PC-3 (cell line): ENCODE results near the gene GALNT13. TPM values are rescaled to one million over a fixed set of nuclear protein-coding genes. Genes with fewer than 3 reads are reported as not detected.

ENCODE experiments used
- ATAC-seq: fragments of 200-7000 bp; cut with Tn5 transposase; 2 replicates; pipeline ENCODE4 v1.9.1; 2020; ENCODE audit warnings: mild to moderate bottlenecking, moderate library complexity
- BruUV-seq: library from RNA; stranded (reverse); fragments of 400-500 nt; replicated peaks from 2 replicates; lab custom pipeline; 2021; lab: Mats Ljungman, UMichigan
- CTCF ChIA-PET: fragments of 300-600 bp; sonication (Branson Sonifier 250); formaldehyde crosslinking; loops from one replicate; lab custom pipeline; 2022; ENCODE audit warnings: antibody characterized with exemption; lab: Charles Lee
- POLR2A ChIA-PET: fragments of 300-600 bp; sonication (Branson Sonifier 250); formaldehyde crosslinking; loops from one replicate; lab custom pipeline; 2022; ENCODE audit warnings: antibody characterized with exemption; ENCODE audit not compliant: unreplicated experiment; lab: Charles Lee
- DNase-seq: peaks from one replicate; pipeline ENCODE4 v3.0.0-alpha.2; 2015
- H2AFZ ChIP-seq: fragments of 300-600 bp; sonication (generic); 2 replicates; pipeline ENCODE4 v1.6.0; 2016; ENCODE audit warnings: antibody characterized with exemption, low read length
- H3F3A ChIP-seq: fragments of 300-600 bp; sonication (generic); one replicate; pipeline ENCODE4 v1.6.0; 2017; ENCODE audit warnings: antibody characterized with exemption, low read length, control low read depth, mild to moderate bottlenecking; ENCODE audit not compliant: unreplicated experiment
- H3K27ac ChIP-seq: fragments of 300-600 bp; sonication (generic); 2 replicates; pipeline ENCODE4 v1.5.1; 2016; ENCODE audit warnings: mild to moderate bottlenecking, low read length
- H3K27me3 ChIP-seq: fragments of 300-600 bp; sonication (generic); 2 replicates; pipeline ENCODE4 v1.6.1; 2016; ENCODE audit warnings: low read length, mixed read lengths
- H3K36me3 ChIP-seq: fragments of 300-600 bp; sonication (generic); 2 replicates; pipeline ENCODE4 v1.6.1; 2016; ENCODE audit warnings: low read depth, mixed run types, low read length, mixed read lengths
- H3K4me1 ChIP-seq: fragments of 300-600 bp; sonication (generic); 2 replicates; pipeline ENCODE4 v1.5.1; 2016; ENCODE audit warnings: low read length; ENCODE audit not compliant: insufficient read depth
- H3K4me2 ChIP-seq: fragments of 300-600 bp; sonication (generic); 2 replicates; pipeline ENCODE4 v1.6.0; 2016; ENCODE audit warnings: low read length
- H3K4me3 ChIP-seq: fragments of 300-600 bp; sonication (generic); 2 replicates; pipeline ENCODE4 v1.5.1; 2016; ENCODE audit warnings: mild to moderate bottlenecking, low read length, mixed read lengths
- H3K79me2 ChIP-seq: fragments of 300-600 bp; sonication (generic); 2 replicates; pipeline ENCODE4 v1.6.1; 2017; ENCODE audit warnings: low read length, mixed read lengths
- H3K9ac ChIP-seq: fragments of 300-600 bp; sonication (generic); 2 replicates; pipeline ENCODE4 v1.6.0; 2016; ENCODE audit warnings: mild to moderate bottlenecking, low read length
- H3K9me2 ChIP-seq: fragments of 300-600 bp; sonication (generic); replicated peaks from 2 replicates; pipeline ENCODE4 v1.6.1; 2016; ENCODE audit warnings: mixed run types, low read length, mixed read lengths
- H3K9me3 ChIP-seq: fragments of 300-600 bp; sonication (generic); 2 replicates; pipeline ENCODE4 v1.6.1; 2016; ENCODE audit warnings: low read length, mixed read lengths
- H4K20me1 ChIP-seq: fragments of 300-600 bp; sonication (generic); 2 replicates; pipeline ENCODE4 v1.6.1; 2016; ENCODE audit warnings: low read length, mixed read lengths
- CTCF ChIP-seq: fragments of 300-600 bp; sonication (generic); conservative IDR thresholded peaks from 2 replicates; pipeline ENCODE4 v1.5.1; 2017; ENCODE audit warnings: antibody characterized with exemption, low read depth, mild to moderate bottlenecking, low read length
- EZH2 ChIP-seq: fragments of 300-600 bp; sonication (generic); IDR thresholded peaks from one replicate; pipeline ENCODE4 v1.6.1; 2017; ENCODE audit warnings: antibody characterized with exemption, mild to moderate bottlenecking, low read length; ENCODE audit not compliant: unreplicated experiment
- EZH2phosphoT487 ChIP-seq: fragments of 300-600 bp; sonication (generic); IDR thresholded peaks from 2 replicates; pipeline ENCODE4 v1.6.1; 2018; ENCODE audit warnings: mild to moderate bottlenecking, antibody characterized with exemption, low read length, borderline replicate concordance
- intact Hi-C: fragments of 100-400 bp; cut with micrococcal nuclease; formaldehyde crosslinking; loops from 2 replicates; pipeline ENCODE4 v1.9.0; 2023
- total RNA-seq: library from RNA; depleted of rRNA; stranded (reverse); fragments of >200 nt; gene quantifications from 2 replicates; pipeline ENCODE4 v1.2.3, GENCODE V29; 2014

The GALNT13 gene
- total RNA-seq, 1 experiment from 2014 or later, result 2.0 TPM

- TF ChIP-seq EZH2phosphoT487 (no peak), CTCF (no peak), EZH2 (no peak)
- Histone ChIP-seq H3K79me2 (no peaks in the 10 kb centered on the region), H3K4me2 (no peak overlapping the region), H3K27me3 (no peaks in the 10 kb centered on the region), H3K9me2 (no peaks in the 10 kb centered on the region), H3K27ac (no peak overlapping the region), H3K9me3 (peaks cover 6% of the 10 kb centered on the region; the same call in 1 of the 2 replicates), H4K20me1 (no peaks in the 10 kb centered on the region), H3K4me1 (no peaks in the 10 kb centered on the region), H3F3A (no peaks in the 10 kb centered on the region), H3K9ac (no peak overlapping the region), H3K4me3 (no peak overlapping the region), H2AFZ (no peak overlapping the region), H3K36me3 (no peaks in the 10 kb centered on the region)
- no TSS peak for BruUV-seq
- ATAC-seq (no peak), DNase-seq (no peak)
- intact Hi-C loops, result no loop called here
- CTCF ChIA-PET, result no interaction called here
- POLR2A ChIA-PET, result no interaction called here
These were observed 479.2 kb downstream of the GALNT13 start for GRCh38 chr2:154350911-154351310.

DNA sequence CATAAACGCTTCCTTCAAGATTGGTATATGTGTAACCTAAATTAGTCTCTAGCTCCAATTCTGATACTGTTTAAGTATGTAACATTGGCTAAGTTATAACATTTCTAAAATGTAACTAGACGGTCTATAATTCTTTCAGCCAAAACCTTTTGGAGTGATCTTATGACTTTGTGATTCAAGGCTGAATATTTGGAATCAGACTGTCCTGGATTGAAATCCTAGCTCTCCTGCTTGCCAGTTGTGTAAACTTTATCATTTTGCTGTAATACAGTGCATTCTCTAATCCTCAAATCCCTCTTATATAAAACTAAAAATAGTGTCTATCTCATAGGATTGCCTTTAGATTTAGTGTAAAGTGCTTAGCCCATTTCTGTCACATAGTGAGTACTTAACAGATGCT lies 489.6 kb downstream of the GALNT13 start:
- H3K9me3 ChIP-seq, result no peaks in the 10 kb centered on the region
- BruUV-seq, result no TSS peak
- ChIA-PET POLR2A (no interaction called here), CTCF (no interaction called here)
- no peaks in the 10 kb centered on the region for H3F3A ChIP-seq
- H3K9me2 ChIP-seq, result no peaks in the 10 kb centered on the region
- H3K9ac ChIP-seq, result no peak overlapping the region
- no peaks in the 10 kb centered on the region for H3K4me1 ChIP-seq
- no peak for TF ChIP-seq EZH2phosphoT487
- TF ChIP-seq EZH2, result no peak
- TF ChIP-seq CTCF, result no peak
- no peak overlapping the region for H2AFZ ChIP-seq
- no peaks in the 10 kb centered on the region for H3K36me3 ChIP-seq
- H3K4me3 ChIP-seq, result no peak overlapping the region
- intact Hi-C loops, result no loop called here
- H3K27ac ChIP-seq, result no peak overlapping the region
- ATAC-seq, result no peak
- no peak for DNase-seq
- no peaks in the 10 kb centered on the region for H3K27me3 ChIP-seq
- no peaks in the 10 kb centered on the region for H4K20me1 ChIP-seq
- no peak overlapping the region for H3K4me2 ChIP-seq
- H3K79me2 ChIP-seq, result no peaks in the 10 kb centered on the region

- Histone ChIP-seq H3K27me3 (no peaks in the 10 kb centered on the region), H4K20me1 (no peaks in the 10 kb centered on the region), H3K4me3 (no peak overlapping the region), H3F3A (no peaks in the 10 kb centered on the region), H3K4me1 (no peaks in the 10 kb centered on the region), H3K4me2 (no peak overlapping the region), H3K79me2 (no peaks in the 10 kb centered on the region), H3K9me2 (no peaks in the 10 kb centered on the region), H2AFZ (no peak overlapping the region), H3K27ac (no peak overlapping the region), H3K9ac (no peak overlapping the region), H3K9me3 (no peaks in the 10 kb centered on the region), H3K36me3 (no peaks in the 10 kb centered on the region)
- ATAC-seq (no peak), DNase-seq (no peak)
- CTCF ChIA-PET, result no interaction called here
- intact Hi-C loops, result no loop called here
- POLR2A ChIA-PET, result no interaction called here
- BruUV-seq, result no TSS peak
- no peak for TF ChIP-seq CTCF
- no peak for TF ChIP-seq EZH2phosphoT487
- TF ChIP-seq EZH2, result no peak
These were observed 496.4 kb downstream of the GALNT13 start for GRCh38 chr2:154368153-154368552.
